A549 treated with Mapracorat at 1 μM for 4 hours (cell line): ENCODE results near the gene MPHOSPH8. TPM values are rescaled to one million over a fixed set of nuclear protein-coding genes. Genes with fewer than 3 reads are reported as not detected.

Experiments
- total RNA-seq: library from RNA; stranded (reverse); fragments of 200-300 nt; extraction: Qiagen RNA extraction; gene quantifications from 5 replicates; pipeline ENCODE4 v1.2.3, GENCODE V29; 2022

Gene MPHOSPH8, protein sequence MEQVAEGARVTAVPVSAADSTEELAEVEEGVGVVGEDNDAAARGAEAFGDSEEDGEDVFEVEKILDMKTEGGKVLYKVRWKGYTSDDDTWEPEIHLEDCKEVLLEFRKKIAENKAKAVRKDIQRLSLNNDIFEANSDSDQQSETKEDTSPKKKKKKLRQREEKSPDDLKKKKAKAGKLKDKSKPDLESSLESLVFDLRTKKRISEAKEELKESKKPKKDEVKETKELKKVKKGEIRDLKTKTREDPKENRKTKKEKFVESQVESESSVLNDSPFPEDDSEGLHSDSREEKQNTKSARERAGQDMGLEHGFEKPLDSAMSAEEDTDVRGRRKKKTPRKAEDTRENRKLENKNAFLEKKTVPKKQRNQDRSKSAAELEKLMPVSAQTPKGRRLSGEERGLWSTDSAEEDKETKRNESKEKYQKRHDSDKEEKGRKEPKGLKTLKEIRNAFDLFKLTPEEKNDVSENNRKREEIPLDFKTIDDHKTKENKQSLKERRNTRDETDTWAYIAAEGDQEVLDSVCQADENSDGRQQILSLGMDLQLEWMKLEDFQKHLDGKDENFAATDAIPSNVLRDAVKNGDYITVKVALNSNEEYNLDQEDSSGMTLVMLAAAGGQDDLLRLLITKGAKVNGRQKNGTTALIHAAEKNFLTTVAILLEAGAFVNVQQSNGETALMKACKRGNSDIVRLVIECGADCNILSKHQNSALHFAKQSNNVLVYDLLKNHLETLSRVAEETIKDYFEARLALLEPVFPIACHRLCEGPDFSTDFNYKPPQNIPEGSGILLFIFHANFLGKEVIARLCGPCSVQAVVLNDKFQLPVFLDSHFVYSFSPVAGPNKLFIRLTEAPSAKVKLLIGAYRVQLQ
- total RNA-seq, result 11.7 to 13.5 TPM (median 12.0 TPM) in 5 replicates

DNA sequence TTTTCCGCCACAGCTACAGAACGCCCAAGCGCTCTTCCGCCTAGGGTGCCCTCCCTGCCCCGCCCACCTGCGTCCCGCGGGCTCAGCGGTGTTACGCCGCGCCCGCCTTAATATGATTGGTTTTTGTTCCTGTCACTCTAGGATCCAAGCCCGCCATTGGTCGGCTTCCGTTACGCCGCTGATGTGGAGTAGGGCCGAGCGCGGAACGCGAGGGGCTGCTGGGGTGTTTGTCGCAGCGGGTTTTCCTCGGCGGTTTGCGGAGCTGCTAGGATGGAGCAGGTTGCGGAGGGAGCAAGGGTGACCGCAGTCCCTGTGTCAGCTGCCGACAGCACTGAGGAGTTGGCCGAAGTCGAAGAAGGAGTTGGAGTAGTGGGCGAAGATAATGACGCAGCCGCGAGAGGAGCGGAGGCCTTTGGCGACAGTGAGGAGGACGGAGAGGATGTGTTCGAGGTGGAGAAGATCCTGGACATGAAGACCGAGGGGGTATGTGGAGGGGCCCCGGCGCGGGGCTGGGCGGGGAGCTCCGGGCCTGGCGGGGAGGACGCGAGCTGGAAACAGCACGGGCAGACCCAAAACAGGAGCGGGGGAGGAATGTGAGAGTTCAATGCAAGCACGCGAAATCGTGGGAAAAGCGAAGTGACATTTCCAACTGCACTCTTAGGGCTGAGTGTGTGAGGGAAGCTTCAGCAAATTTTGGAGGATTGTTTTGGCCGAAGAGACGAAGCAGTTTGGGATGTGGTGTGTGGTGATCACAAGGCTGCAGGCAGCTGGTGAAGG is at the start of gene MPHOSPH8:
Gene MPHOSPH8 (plus strand): TSS at position 181 of the 777 bp plus-strand sequence. CDS start 90 bp downstream, at position 271.

Other genes with a start within 250 kb of the MPHOSPH8 start
- not detected in 5 replicates for gene TPTE2, start 72.1 kb upstream of the MPHOSPH8 start, total RNA-seq
- gene PSPC1, start 149.3 kb downstream of the MPHOSPH8 start, total RNA-seq, result 40.0 to 54.2 TPM (median 46.2 TPM) in 5 replicates
- gene ZMYM5, start 230.0 kb downstream of the MPHOSPH8 start, total RNA-seq, result 5.1 to 7.8 TPM (median 5.9 TPM) in 5 replicates